ENCODE measurements around the gene NKX6-1. TPM values are rescaled to one million over a fixed set of nuclear protein-coding genes. Genes with fewer than 3 reads are reported as not detected.
A peak's percentile ranks its signal among the peaks of the same experiment; 100 is the strongest.

NKX6-1 gene
- total RNA-seq, 1 donor from 2014 or later = not detected

GRCh38 chr4:84499624-84499982 is 511 bp upstream of the NKX6-1 start:
- no peak overlapping the region for H3K4me3 ChIP-seq (ENCODE audit: low read depth, low read length)
- no peak for DNase-seq (ENCODE audit: low read depth)
- no peak for TF ChIP-seq CTCF (conservative IDR thresholded peaks at IDR 0.05; ENCODE audit: low read depth, low read length)

GRCh38 chr4:84498203-84498934 is 723 bp downstream of the NKX6-1 start:
- peak overlapping the region; percentile 23 for H3K4me3 ChIP-seq (ENCODE audit: low read depth, low read length)
- TF ChIP-seq CTCF (conservative IDR thresholded peaks at IDR 0.05; ENCODE audit: low read depth, low read length) = no peak
- no peak for DNase-seq (ENCODE audit: low read depth)

- peak overlapping the region; percentile 23 for H3K4me3 ChIP-seq (ENCODE audit: low read depth, low read length)
- no peak for DNase-seq (ENCODE audit: low read depth)
- TF ChIP-seq CTCF (conservative IDR thresholded peaks at IDR 0.05; ENCODE audit: low read depth, low read length) = no peak
These were observed 1.4 kb downstream of the NKX6-1 start for GRCh38 chr4:84497504-84498202.

- DNase-seq (ENCODE audit: low read depth) = no peak
- H3K4me3 ChIP-seq (ENCODE audit: low read depth, low read length) = no peak overlapping the region
- TF ChIP-seq CTCF (conservative IDR thresholded peaks at IDR 0.05; ENCODE audit: low read depth, low read length) = no peak
These were observed 2.2 kb downstream of the NKX6-1 start for GRCh38 chr4:84496706-84497503.

- no peak for DNase-seq (ENCODE audit: low read depth)
- H3K4me3 ChIP-seq (ENCODE audit: low read depth, low read length) = no peak overlapping the region
- no peak for TF ChIP-seq CTCF (conservative IDR thresholded peaks at IDR 0.05; ENCODE audit: low read depth, low read length)
These were observed 2.8 kb downstream of the NKX6-1 start for GRCh38 chr4:84496331-84496705.

GRCh38 chr4:84495794-84496261 is 3.3 kb downstream of the NKX6-1 start:
- H3K4me3 ChIP-seq (ENCODE audit: low read depth, low read length) = no peak overlapping the region
- TF ChIP-seq CTCF (conservative IDR thresholded peaks at IDR 0.05; ENCODE audit: low read depth, low read length) = no peak

More at GRCh38 chr4:84495794-84496261, 3.3 kb downstream of the NKX6-1 start:
- DNase-seq (ENCODE audit: low read depth) = no peak

Data from epithelial cell of proximal tubule (primary cell).